ENCODE results near the gene AMDHD2.

DNA sequence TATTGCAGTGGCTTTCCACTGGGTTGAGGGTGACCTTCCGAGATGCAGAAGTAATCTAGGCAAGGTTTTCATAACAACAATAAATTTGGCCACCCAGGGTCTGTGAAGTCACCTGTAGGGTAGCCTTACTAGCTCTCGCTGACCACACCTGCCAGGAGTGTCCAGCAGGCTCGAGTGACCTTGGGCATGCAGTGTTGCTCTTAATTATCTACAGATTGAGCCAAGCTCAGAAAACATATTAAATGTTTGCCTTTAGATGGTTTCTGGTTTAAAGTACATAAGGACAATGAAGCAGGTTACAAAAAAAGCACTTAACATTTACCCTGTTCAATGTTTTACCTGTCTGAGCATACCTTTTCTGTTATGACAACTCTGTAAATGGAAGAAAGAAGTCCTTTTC, 43.4 kb upstream of the AMDHD2 start:
- no peak for TF ChIP-seq EZH2phosphoT487 (IDR thresholded peaks at IDR 0.05; ENCODE audit: borderline replicate concordance, low read depth, low read length)
- TF ChIP-seq, protein P1, sequence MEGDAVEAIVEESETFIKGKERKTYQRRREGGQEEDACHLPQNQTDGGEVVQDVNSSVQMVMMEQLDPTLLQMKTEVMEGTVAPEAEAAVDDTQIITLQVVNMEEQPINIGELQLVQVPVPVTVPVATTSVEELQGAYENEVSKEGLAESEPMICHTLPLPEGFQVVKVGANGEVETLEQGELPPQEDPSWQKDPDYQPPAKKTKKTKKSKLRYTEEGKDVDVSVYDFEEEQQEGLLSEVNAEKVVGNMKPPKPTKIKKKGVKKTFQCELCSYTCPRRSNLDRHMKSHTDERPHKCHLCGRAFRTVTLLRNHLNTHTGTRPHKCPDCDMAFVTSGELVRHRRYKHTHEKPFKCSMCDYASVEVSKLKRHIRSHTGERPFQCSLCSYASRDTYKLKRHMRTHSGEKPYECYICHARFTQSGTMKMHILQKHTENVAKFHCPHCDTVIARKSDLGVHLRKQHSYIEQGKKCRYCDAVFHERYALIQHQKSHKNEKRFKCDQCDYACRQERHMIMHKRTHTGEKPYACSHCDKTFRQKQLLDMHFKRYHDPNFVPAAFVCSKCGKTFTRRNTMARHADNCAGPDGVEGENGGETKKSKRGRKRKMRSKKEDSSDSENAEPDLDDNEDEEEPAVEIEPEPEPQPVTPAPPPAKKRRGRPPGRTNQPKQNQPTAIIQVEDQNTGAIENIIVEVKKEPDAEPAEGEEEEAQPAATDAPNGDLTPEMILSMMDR (conservative IDR thresholded peaks at IDR 0.05; ENCODE audit: low read length): no peak
